RWPE1 (cell line): ENCODE data around the gene LBR.

ENCODE experiments used
- CTCF ChIA-PET: fragments of 350-600 bp; sonication (Branson Sonifier 250); formaldehyde crosslinking; extraction: SDS; loops from one replicate; lab custom pipeline; 2021; lab: Yijun Ruan, JAX
- POLR2A ChIA-PET: fragments of 400-600 bp; formaldehyde crosslinking; extraction: SDS; loops from one replicate; lab custom pipeline; 2020; ENCODE audit warnings: antibody characterized with exemption; ENCODE audit not compliant: low non-redundant PET; lab: Yijun Ruan, JAX
- DNase-seq: peaks from one replicate; pipeline ENCODE4 v3.0.0; 2012; ENCODE audit warnings: low spot score
- H3K27ac ChIP-seq: fragments of 450-650 bp; 2 replicates; pipeline ENCODE4 v1.5.1; 2017
- TF ChIP-seq, protein P1 (sequence below): fragments of 450-650 bp; conservative IDR thresholded peaks from 2 replicates; pipeline ENCODE4 v1.5.1; 2017; ENCODE audit warnings: low read depth, mild to moderate bottlenecking

The LBR gene

DNA sequence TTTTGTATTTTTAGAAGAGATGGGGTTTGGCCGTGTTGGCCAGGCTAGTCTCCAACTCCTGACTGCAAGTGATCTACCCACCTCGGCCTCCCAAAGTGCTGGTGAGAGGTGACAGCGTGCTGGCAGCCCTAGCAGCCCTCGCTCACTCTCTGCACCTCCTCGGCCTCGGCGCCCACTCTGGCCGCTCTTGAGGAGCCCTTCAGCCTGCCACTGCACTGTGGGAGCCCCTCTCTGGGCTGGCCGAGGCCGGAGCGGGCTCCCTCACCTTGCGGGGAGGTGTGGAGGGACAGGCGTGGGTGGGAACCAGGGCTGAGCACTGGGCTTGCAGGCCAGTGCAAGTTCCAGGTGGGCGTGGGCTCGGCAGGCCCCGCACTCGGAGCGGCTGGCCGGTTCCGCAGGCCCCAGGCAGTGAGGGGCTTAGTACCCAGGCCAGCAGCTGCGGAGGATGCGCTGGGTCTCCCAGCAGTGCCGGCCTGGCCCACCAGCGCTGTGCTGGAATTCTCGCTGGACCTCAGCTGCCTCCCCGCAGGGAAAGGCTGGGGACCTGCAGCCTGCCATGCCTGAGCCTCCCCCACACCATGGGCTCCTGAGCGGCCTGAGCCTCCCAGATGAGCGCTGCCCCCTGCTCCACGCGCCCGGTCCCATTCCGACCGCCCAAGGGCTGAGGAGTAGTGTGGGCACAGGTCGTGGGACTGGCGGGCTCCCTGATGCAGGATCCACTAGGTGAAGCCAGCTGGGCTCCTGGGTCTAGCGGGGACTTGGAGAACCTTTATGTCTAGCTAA is 3.4 kb upstream of the LBR start:
- ChIA-PET CTCF (interaction anchor here (0.6 to 0.8 kb wide), 4 partner anchors 16 to 502 kb away, joined by 3 to 4 read pairs (median 3); partner anchors contain the start of gene DNAH14), POLR2A (no interaction called here)
- TF ChIP-seq, protein P1, sequence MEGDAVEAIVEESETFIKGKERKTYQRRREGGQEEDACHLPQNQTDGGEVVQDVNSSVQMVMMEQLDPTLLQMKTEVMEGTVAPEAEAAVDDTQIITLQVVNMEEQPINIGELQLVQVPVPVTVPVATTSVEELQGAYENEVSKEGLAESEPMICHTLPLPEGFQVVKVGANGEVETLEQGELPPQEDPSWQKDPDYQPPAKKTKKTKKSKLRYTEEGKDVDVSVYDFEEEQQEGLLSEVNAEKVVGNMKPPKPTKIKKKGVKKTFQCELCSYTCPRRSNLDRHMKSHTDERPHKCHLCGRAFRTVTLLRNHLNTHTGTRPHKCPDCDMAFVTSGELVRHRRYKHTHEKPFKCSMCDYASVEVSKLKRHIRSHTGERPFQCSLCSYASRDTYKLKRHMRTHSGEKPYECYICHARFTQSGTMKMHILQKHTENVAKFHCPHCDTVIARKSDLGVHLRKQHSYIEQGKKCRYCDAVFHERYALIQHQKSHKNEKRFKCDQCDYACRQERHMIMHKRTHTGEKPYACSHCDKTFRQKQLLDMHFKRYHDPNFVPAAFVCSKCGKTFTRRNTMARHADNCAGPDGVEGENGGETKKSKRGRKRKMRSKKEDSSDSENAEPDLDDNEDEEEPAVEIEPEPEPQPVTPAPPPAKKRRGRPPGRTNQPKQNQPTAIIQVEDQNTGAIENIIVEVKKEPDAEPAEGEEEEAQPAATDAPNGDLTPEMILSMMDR, result no peak
- no peak for DNase-seq
- no peak overlapping the region for H3K27ac ChIP-seq

DNA sequence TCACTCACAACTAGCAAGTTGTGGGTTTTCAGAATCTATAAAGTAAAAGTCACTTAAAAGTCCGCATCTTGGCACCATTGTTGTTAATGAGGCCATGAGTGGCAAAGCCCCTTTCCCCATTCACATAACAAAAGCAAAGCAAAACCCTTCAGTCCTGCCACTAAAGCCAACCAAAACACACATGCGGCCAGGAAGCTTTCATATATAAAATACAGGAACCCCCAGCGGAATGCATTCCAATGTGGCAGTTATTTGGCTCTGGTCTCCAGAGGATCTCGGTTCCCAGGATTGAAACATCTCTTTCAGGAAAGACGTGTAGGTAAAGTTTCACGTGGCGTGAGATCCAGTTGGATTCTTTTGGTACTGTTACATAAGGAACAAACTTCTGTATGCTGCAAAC is 2.5 kb upstream of the LBR start:
- no peak for DNase-seq
- TF ChIP-seq, protein P1, result no peak
- no peak overlapping the region for H3K27ac ChIP-seq
- POLR2A ChIA-PET, result interaction anchor here (0.7 kb wide), 1 partner anchor 693 kb away, joined by 7 read pairs; no protein-coding TSS in a partner anchor
- CTCF ChIA-PET, result interaction anchor here (0.8 kb wide), 1 partner anchor 17 kb away, joined by 3 read pairs; no protein-coding TSS in a partner anchor

DNA sequence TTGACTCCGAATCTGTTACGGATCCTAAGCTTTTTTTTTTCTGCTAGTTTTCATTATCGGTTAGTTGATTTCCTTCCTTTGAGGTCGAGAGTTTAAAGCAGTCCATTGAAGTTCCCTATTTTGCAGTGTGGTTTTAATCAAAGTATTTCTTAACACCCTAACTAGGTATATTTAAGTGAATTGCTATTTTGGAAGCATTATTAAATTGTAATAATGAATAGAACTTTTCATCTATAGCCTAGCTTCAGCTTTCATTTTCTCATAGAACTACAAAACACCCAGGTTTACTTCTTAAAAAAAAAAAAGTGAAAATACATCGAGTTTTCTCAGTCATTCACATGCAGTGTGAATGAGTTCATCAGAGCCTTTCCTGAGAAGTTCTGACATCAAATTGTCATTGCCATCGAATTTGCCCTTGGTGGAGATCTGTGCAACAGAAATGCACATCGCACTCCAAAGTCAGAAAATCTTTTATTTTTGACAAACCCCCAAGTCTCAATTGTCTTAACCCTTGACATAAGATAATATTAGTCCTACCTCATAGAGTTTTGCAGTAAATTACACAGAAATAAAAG is 1.1 kb upstream of the LBR start:
- TF ChIP-seq, protein P1, result no peak
- DNase-seq, result no peak
- ChIA-PET POLR2A (interaction anchor here (1.0 to 1.1 kb wide), 2 partner anchors 16 to 26 kb away, joined by 3 read pairs; no protein-coding TSS in a partner anchor), CTCF (interaction anchor here (1.1 to 2.5 kb wide), 5 partner anchors 32 to 559 kb away, joined by 3 to 11 read pairs (median 3); partner anchors contain the start of gene SRP9)
- H3K27ac ChIP-seq, result peak overlapping the region; percentile 94

DNA sequence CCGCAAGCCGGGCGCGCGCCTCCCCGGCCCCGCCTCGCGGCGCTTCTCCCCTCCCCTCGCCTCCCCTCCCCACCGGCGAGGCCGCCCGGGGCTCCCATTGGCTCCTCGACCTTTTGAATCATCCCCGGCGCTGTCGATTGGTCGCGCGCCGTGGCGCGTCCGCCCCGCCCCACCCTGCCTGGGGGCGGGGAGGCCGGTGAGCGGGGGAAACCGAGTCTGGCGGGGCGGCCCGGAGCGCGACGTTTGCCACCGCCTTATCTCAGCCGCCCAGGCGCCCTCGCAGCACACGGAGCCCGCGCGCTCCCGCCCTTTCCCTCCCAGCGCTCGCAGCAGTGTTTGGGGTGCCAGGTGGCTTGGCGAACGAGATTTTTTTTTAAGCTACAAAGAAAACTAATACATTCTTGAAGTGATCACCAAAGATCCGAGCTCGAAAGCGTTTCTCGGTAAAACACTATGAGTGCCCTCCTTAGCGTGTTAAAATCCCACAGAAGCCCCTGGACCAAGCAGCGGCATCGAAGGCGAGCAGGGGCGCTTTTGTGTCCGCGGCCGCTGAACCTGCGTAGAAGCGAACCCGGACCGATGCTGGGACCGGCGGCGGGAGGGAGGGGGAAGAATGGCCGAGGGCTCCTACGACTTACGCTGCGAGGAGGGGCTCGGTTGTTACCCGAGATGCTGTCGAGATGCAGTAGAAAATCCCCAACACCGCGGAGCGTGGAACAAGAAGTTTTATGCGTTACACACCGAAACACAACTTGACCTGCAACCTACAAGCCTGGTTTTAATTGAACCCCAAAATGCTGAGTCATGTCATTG is 436 bp upstream of the LBR start:
- peak; percentile 98 for DNase-seq
- TF ChIP-seq, protein P1, result no peak
- ChIA-PET CTCF (interaction anchor here (0.6 to 2.5 kb wide), 6 partner anchors 33 to 559 kb away, joined by 3 to 11 read pairs (median 3); partner anchors contain the start of gene SRP9), POLR2A (interaction anchor here (1.0 to 1.1 kb wide), 2 partner anchors 16 to 26 kb away, joined by 3 read pairs; no protein-coding TSS in a partner anchor)
- peak overlapping the region; percentile 94 for H3K27ac ChIP-seq

DNA sequence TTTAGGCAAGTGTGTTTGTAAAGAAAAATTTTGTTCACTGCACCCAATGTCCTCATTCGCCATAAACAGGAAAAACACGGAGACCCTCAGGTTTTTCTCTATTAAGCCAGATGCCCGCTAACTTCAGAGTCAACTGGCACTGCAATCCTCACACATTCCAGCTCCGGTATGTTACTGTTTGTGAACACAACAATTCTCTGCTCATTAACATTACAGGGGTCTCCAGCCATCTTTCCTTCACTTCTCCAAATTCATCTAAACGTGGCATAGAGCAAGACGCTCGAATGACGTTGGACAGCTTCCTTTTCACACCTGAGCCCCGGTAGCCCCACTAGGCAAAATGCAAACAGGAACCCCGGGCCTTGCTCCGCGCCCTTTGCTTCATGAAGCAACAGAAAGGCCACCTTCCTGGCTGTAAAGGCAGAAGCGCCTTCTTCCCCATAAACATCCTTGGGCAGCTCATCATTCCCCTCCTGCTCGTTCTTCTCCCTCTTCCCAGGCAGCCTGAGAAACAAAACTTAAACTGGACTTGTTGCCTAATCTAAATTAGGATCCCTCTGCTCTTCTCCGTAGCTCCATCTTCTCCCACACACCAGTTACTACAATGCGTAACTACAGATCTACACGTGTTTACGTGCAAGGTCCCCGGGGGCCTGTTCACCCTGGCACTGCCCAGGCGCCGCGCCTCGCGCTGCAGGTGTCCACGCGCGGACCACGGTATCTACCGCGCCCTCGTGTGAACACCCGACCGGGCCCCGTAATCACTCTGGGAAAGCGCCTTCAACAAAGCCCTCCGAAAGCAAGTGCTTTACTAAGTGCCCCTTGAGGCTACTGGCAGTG is 1.2 kb downstream of the LBR start:
- DNase-seq, result peak; percentile 56
- ChIA-PET CTCF (interaction anchor here (1.4 to 2.4 kb wide), 2 partner anchors 48 to 107 kb away, joined by 10 to 14 read pairs; no protein-coding TSS in a partner anchor), POLR2A (interaction anchor here (0.6 kb wide), 3 partner anchors 17 to 48 kb away, joined by 3 to 4 read pairs (median 3); no protein-coding TSS in a partner anchor)
- H3K27ac ChIP-seq, result peak overlapping the region; percentile 94
- TF ChIP-seq, protein P1, result no peak
